Heart right ventricle (tissue), 16 donors: ENCODE data around the gene FUT7. TPM values are rescaled to one million over a fixed set of nuclear protein-coding genes. Genes with fewer than 3 reads are reported as not detected.
A peak's percentile ranks its signal among the peaks of the same experiment; 100 is the strongest.

Source experiments
- ATAC-seq, 8 donors: fragments of 200-7000 bp; cut with Tn5 transposase; one replicate each; pipeline ENCODE4 v1.9.1; 2020; ENCODE audit warnings: mild to moderate bottlenecking in 8 of 8, moderate library complexity in 8 of 8, moderate number of reproducible peaks in 1 of 8
- DNase-seq, 2 donors: peaks; one replicate each; pipeline ENCODE4 v3.0.0-alpha.2; 2020
- H3K27ac ChIP-seq, 10 donors: fragments of 200-600 bp; sonication (generic) in 2 of 10; one replicate each; pipeline versions ENCODE4 v1.5.0 to v1.8.0; 2020 to 2022; ENCODE audit warnings: mild to moderate bottlenecking in 3 of 10
- H3K27me3 ChIP-seq, 7 donors: fragments of 200-600 bp; one replicate each; pipeline ENCODE4 v1.8.0; 2021 to 2022; ENCODE audit warnings: mild to moderate bottlenecking in 2 of 7
- H3K36me3 ChIP-seq, 9 donors: fragments of 200-600 bp; sonication (generic) in 1 of 9; one replicate each; pipeline versions ENCODE4 v1.5.0 to v1.8.0; 2020 to 2022; ENCODE audit warnings: mild to moderate bottlenecking in 2 of 9
- H3K4me1 ChIP-seq, 9 donors: fragments of 200-600 bp; sonication (generic) in 1 of 9; one replicate each; pipeline versions ENCODE4 v1.5.0 to v1.8.0; 2020 to 2022; ENCODE audit warnings: mild to moderate bottlenecking in 4 of 9
- H3K4me3 ChIP-seq, 10 donors: fragments of 200-600 bp; sonication (generic) in 2 of 10; one replicate each; pipeline versions ENCODE4 v1.5.0 to v1.8.0; 2020 to 2022; ENCODE audit warnings: mild to moderate bottlenecking in 7 of 10, moderate library complexity in 2 of 10
- H3K9me3 ChIP-seq, 11 donors: fragments of 200-600 bp in 10 of 11; sonication (generic) in 2 of 11; one replicate each; pipeline versions ENCODE4 v1.5.0 to v1.8.0; 2013 to 2022; ENCODE audit warnings: mild to moderate bottlenecking in 2 of 11, control low read depth in 1 of 11, moderate library complexity in 1 of 11
- WGBS, 2 donors: extraction: QIAGEN DNeasy Blood & Tissue Kit; methylation state at CpG; one replicate each; pipeline ENCODE4 v1.1.7; 2013; ENCODE audit warnings: inconsistent platforms in 1 of 2; 5-methylcytosine and 5-hydroxymethylcytosine counted together
- intact Hi-C, 10 donors: fragments of 100-400 bp; cut with DNase I; formaldehyde crosslinking; loops; one replicate each; pipeline versions ENCODE4 v1.11.1 to v1.14.2; 2022
- polyA plus RNA-seq, 2 donors: library from polyadenylated mRNA; stranded (reverse); fragments of 200-250 nt; gene quantifications; one replicate each; pipeline ENCODE4 v1.2.3, GENCODE V29; 2013
- total RNA-seq, 10 donors: library from RNA; stranded (reverse); fragmentation: NEBNext Ultra II Directional in 3 of 10; extraction: Animal tissue kit (Norgen Biotek cat#: 25700) in 3 of 10; gene quantifications; one replicate each; pipeline versions ENCODE4 v1.2.1 to v1.2.4, GENCODE V29; 2021 to 2023
- TF ChIP-seq, protein P1 (sequence below), 9 donors: fragments of 200-600 bp; sonication (generic) in 2 of 9; IDR thresholded peaks; one replicate each; pipeline versions ENCODE4 v1.5.0 to v1.8.0; 2021 to 2022; ENCODE audit warnings: antibody characterized with exemption in 9 of 9, mild to moderate bottlenecking in 5 of 9, moderate library complexity in 1 of 9
- donor health status: Arrhythmogenic right ventricular cardiomyopathy.
- donor health status: ischemic (EF 13 %, LVEDD 7.1; RV severe dilation, severe dysfunction).
- donor health status: healthy with polysubstance abuse.
- donor health status: DM: no; HTN: yes; CAD: no.
- donor health status: DM: no; HTN: no; CAD: no.
- donor health status: ischemic (EF 25% LVEDD 6.9; RV normal size, moderate dysfunction).
- donor health status: ischemic (EF 25% LVEDD 5.7; RV mildly dilated, moderate dysfunction).
- donor health status: healthy.
- donor health status: DM: yes; HTN: yes; CAD: no.
- donor health status: Ischemic cardiomyopathy.
- donor health status: ischemic (EF 35%, LVEDD 5.7; RV mildly dilated, moderate dysfunction).
- donor health status: nonischemic (EF 11% LVEDD 7.7; RV severe dilation, severe dysfunction).
- donor health status: DM: yes; HTN: yes; CAD: no.
- donor health status: PGD.
- donor health status: ischemic (EF 29% LVEDD 5.4; RV normal size, mild dysfunction).
- donor health status: nonischemic (EF 23%, LVEDD 6.1; RV moderate dilation, normal function).

The FUT7 gene
- total and polyA plus RNA-seq, 12 donors = 0.07 to 0.30 (median 0.15) TPM; not detected in 5

- TF ChIP-seq, protein P1, sequence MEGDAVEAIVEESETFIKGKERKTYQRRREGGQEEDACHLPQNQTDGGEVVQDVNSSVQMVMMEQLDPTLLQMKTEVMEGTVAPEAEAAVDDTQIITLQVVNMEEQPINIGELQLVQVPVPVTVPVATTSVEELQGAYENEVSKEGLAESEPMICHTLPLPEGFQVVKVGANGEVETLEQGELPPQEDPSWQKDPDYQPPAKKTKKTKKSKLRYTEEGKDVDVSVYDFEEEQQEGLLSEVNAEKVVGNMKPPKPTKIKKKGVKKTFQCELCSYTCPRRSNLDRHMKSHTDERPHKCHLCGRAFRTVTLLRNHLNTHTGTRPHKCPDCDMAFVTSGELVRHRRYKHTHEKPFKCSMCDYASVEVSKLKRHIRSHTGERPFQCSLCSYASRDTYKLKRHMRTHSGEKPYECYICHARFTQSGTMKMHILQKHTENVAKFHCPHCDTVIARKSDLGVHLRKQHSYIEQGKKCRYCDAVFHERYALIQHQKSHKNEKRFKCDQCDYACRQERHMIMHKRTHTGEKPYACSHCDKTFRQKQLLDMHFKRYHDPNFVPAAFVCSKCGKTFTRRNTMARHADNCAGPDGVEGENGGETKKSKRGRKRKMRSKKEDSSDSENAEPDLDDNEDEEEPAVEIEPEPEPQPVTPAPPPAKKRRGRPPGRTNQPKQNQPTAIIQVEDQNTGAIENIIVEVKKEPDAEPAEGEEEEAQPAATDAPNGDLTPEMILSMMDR (IDR thresholded peaks at IDR 0.05) = no peak
- H3K36me3 ChIP-seq = peaks cover 0 to 32% (median 0%) of the 10 kb centered on the region in 9 donors
- ATAC-seq (no peak), DNase-seq (no peak)
- H3K9me3 ChIP-seq = no peaks in the 10 kb centered on the region
- H3K4me3 ChIP-seq = no peak overlapping the region
- H3K27me3 ChIP-seq = no peaks in the 10 kb centered on the region
- 82 to 88% methylated on average over 7 of the region's 7 CpGs for WGBS, 2 donors
- H3K4me1 ChIP-seq = peaks cover 8 to 17% (median 12%) of the 10 kb centered on the region in 9 donors
- no peak overlapping the region for H3K27ac ChIP-seq
- intact Hi-C loops = loop anchor here in 1 of 10 donors (10.0 kb wide), 1 partner anchor 178 kb away; the partner anchor contains the start of genes AJM1 and PHPT1
Observed at GRCh38 chr9:137023157-137023556, 8.7 kb downstream of the FUT7 start.

GRCh38 chr9:137022662-137023008 lies 9.3 kb downstream of the FUT7 start:
- intact Hi-C loops = loop anchor here in 1 of 10 donors (10.0 kb wide), 1 partner anchor 178 kb away; the partner anchor contains the start of genes AJM1 and PHPT1
- TF ChIP-seq, protein P1 (IDR thresholded peaks at IDR 0.05) = no peak

DNA sequence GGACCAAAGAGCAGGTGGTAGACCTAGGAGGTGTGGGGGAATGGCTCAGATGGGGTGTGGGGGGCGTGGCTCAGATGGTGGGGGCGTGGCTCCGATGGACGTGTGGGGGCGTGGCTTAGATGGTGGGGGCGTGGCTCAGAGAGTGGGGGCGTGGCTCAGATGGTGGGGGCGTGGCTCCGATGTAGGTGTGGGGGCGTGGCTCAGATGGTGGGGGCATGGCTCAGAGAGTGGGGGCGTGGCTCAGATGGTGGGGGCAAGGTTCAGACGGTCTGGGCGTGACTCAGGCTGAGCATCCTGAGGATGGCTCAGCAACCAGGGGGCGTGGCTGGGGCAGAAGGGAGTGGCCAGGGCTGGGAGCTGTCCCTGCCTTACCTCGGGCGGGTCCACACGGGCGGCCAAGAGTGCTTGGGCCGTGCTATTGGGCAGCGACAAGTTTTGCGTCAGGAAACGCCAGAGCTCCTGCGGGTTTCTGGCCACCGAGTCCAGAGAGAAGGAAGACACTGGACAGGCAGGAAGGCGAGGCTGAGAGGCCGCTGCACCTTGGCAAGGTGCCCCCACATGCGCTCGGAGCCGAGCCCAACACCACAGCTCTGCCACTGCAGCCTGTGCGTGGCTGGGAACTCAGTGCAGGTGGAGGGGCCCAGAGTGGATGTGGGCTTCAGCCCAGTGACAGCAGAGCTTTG lies 9.8 kb downstream of the FUT7 start:
- 66% methylated on average over 30 of the region's 30 CpGs for WGBS, 2 donors
- Histone ChIP-seq H3K9me3 (no peaks in the 10 kb centered on the region), H3K4me1 (peaks cover 3 to 11% (median 8%) of the 10 kb centered on the region in 9 donors), H3K4me3 (no peak overlapping the region), H3K27ac (no peak overlapping the region), H3K36me3 (peaks cover 0 to 42% (median 9%) of the 10 kb centered on the region in 9 donors), H3K27me3 (no peaks in the 10 kb centered on the region)
- TF ChIP-seq, protein P1 (IDR thresholded peaks at IDR 0.05) = no peak
- intact Hi-C loops = loop anchor here in 1 of 10 donors (10.0 kb wide), 1 partner anchor 177 kb away; the partner anchor contains the start of genes AJM1 and PHPT1
- peak in 1 of 2 donors; percentile 39 for DNase-seq
- peak in 4 of 8 donors; percentile 5 to 33 (median 14) for ATAC-seq

More at GRCh38 chr9:137022662-137023008, 9.3 kb downstream of the FUT7 start:
- peaks cover 0 to 37% (median 4%) of the 10 kb centered on the region in 9 donors for H3K36me3 ChIP-seq
- H3K4me1 ChIP-seq = peaks cover 8 to 16% (median 12%) of the 10 kb centered on the region in 9 donors
- ATAC-seq (no peak), DNase-seq (no peak)
- H3K27ac ChIP-seq = no peak overlapping the region
- H3K9me3 ChIP-seq = no peaks in the 10 kb centered on the region
- 93 to 94% methylated on average over 23 of the region's 23 CpGs for WGBS, 2 donors
- no peaks in the 10 kb centered on the region for H3K27me3 ChIP-seq
- H3K4me3 ChIP-seq = no peak overlapping the region

- intact Hi-C loops = loop anchor here in 1 of 10 donors (10.0 kb wide), 1 partner anchor 177 kb away; the partner anchor contains the start of genes AJM1 and PHPT1
- TF ChIP-seq, protein P1 (IDR thresholded peaks at IDR 0.05) = no peak
- DNase-seq (no peak), ATAC-seq (no peak)
- whole genome bisulfite sequencing, 2 donors = 91 to 92% methylated on average over 6 of the region's 6 CpGs
- H3K4me1 ChIP-seq = peaks cover 0 to 6% (median 3%) of the 10 kb centered on the region in 9 donors
- no peaks in the 10 kb centered on the region for H3K27me3 ChIP-seq
- peaks cover 0 to 47% (median 12%) of the 10 kb centered on the region in 9 donors for H3K36me3 ChIP-seq
- H3K9me3 ChIP-seq = no peaks in the 10 kb centered on the region
- H3K27ac ChIP-seq = no peak overlapping the region
- H3K4me3 ChIP-seq = no peak overlapping the region
Observed at GRCh38 chr9:137021568-137021978, 10.3 kb downstream of the FUT7 start.
